Small intestine (tissue), 7 donors: Measurements from ENCODE around the gene DOCK6. TPM values are rescaled to one million over a fixed set of nuclear protein-coding genes. Genes with fewer than 3 reads are reported as not detected.

Source experiments
- DNase-seq, 2 donors: peaks; one replicate each; pipeline versions ENCODE4 v3.0.0 to v3.0.0-alpha.2; 2013
- FAIRE-seq: peaks from 2 replicates; lab custom pipeline; 2012; peaks lifted over from hg19 to GRCh38; lab: Jason Lieb, UNC
- H3K27ac ChIP-seq, 3 donors: one replicate each; pipeline ENCODE4 v1.5.1; 2013; ENCODE audit warnings: low read length in 2 of 3, mild to moderate bottlenecking in 2 of 3, control low read depth in 1 of 3, inconsistent platforms in 1 of 3, low read depth in 1 of 3, moderate library complexity in 1 of 3
- H3K27me3 ChIP-seq, 3 donors: one replicate each; pipeline ENCODE4 v1.6.1; 2013; ENCODE audit warnings: low read length in 3 of 3, inconsistent platforms in 1 of 3; ENCODE audit not compliant: control insufficient read depth in 3 of 3, insufficient read depth in 3 of 3
- H3K36me3 ChIP-seq, 3 donors: one replicate each; pipeline ENCODE4 v1.6.1; 2013; ENCODE audit warnings: low read length in 3 of 3, inconsistent platforms in 1 of 3, low read depth in 1 of 3, mild to moderate bottlenecking in 1 of 3, moderate library complexity in 1 of 3; ENCODE audit not compliant: control insufficient read depth in 3 of 3, insufficient read depth in 2 of 3
- H3K4me1 ChIP-seq, 3 donors: one replicate each; pipeline ENCODE4 v1.6.1; 2013; ENCODE audit warnings: low read length in 2 of 3, inconsistent platforms in 1 of 3, low read depth in 1 of 3, mild to moderate bottlenecking in 1 of 3, moderate library complexity in 1 of 3; ENCODE audit not compliant: control insufficient read depth in 3 of 3, insufficient read depth in 2 of 3
- H3K4me3 ChIP-seq, 3 donors: one replicate each; pipeline ENCODE4 v1.5.1; 2013; ENCODE audit warnings: low read length in 3 of 3, control low read depth in 1 of 3, inconsistent platforms in 1 of 3, low read depth in 1 of 3, mild to moderate bottlenecking in 1 of 3, moderate library complexity in 1 of 3
- H3K9me3 ChIP-seq, 2 donors: one replicate each; pipeline ENCODE4 v1.6.1; 2013; ENCODE audit warnings: low read depth in 1 of 2, low read length in 1 of 2; ENCODE audit not compliant: control insufficient read depth in 2 of 2, insufficient read depth in 1 of 2
- WGBS, 3 donors: extraction: QIAGEN DNeasy Blood & Tissue Kit; methylation state at CpG; one replicate each; pipeline ENCODE4 v1.1.7; 2013; 5-methylcytosine and 5-hydroxymethylcytosine counted together
- polyA plus RNA-seq, 4 donors: library from polyadenylated mRNA; stranded (reverse) in 3 of 4; unstranded in 1 of 4; fragments of 200-250 nt in 3 of 4; fragments of 120-200 nt in 1 of 4; gene quantifications; one replicate each; pipeline versions ENCODE4 v1.2.1 to v1.2.3, GENCODE V29; 2013
- donor health status: healthy with polysubstance abuse.
- donor health status: control.
- donor health status: control.
- donor health status: Bipolar disorder and iron deficiency.
- donor health status: healthy.

The DOCK6 gene
- polyA plus RNA-seq, 4 donors, result 44.4 to 68.0 (median 51.0) TPM

DNA sequence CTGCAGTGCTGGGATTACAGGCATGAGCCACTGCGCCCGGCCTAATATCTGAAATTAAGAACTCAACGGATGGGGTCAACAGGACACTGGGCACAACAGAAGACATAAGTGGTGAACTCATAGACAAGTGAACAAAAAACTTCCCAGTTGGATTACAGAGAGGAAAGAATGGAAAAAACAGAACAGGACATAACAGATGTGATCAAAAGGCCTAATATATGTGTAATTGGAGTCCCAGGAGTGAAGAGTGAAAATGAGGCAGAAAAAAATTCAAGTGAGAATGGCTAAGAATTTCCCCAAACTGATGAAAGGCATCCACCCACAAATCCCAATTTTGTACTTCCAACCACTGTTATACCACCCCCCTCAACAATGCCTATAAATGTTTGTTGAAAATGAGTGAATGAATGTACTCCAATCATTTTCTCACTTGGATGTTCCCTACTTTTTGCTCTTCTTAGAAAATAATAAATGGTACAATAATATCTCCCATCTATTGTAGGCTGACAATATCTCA lies 41.2 kb downstream of the DOCK6 start:
- no peak for DNase-seq
- Histone ChIP-seq H3K9me3 (peaks cover 0 to 27% of the 10 kb centered on the region in 2 donors), H3K27ac (no peak overlapping the region), H3K4me1 (no peaks in the 10 kb centered on the region), H3K36me3 (peaks cover 5 to 66% (median 19%) of the 10 kb centered on the region in 3 donors), H3K4me3 (no peak overlapping the region), H3K27me3 (no peaks in the 10 kb centered on the region)
- 97 to 99% (median 99%) methylated on average over 3 of the region's 3 CpGs for WGBS, 3 donors
- FAIRE-seq, result no peak

DNA sequence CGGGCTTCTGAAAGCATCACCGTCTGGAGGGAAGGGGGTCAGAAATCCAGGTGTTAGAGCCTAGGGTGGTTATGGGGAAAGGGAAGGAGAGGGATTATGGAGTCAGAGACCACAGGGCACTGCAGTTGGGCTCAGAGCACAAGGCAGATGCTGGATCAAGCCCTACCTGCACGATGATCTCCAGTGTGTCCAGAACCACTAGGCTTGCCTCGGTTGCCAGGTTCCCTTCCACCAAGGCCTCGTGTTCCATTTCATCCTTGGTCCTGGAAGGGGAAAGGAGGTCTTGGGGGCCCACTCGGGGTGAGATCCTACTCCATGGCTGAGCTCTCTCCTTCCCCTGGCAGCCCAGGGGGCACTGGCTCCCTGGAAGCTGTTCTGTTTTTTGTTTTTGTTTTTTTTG lies 47.9 kb downstream of the DOCK6 start:
- Histone ChIP-seq H3K4me1 (no peaks in the 10 kb centered on the region), H3K27ac (no peak overlapping the region), H3K36me3 (peaks cover 8 to 78% (median 14%) of the 10 kb centered on the region in 3 donors), H3K4me3 (no peak overlapping the region), H3K9me3 (peaks cover 0 to 8% of the 10 kb centered on the region in 2 donors), H3K27me3 (no peaks in the 10 kb centered on the region)
- 89 to 97% (median 95%) methylated on average over 5 to 6 of the region's 6 CpGs for WGBS, 3 donors
- no peak for FAIRE-seq
- no peak for DNase-seq

GRCh38 chr19:11210656-11210928 lies 51.7 kb downstream of the DOCK6 start:
- no peak overlapping the region for H3K4me3 ChIP-seq
- H3K27ac ChIP-seq, result no peak overlapping the region
- H3K27me3 ChIP-seq, result no peaks in the 10 kb centered on the region
- no peak for DNase-seq
- H3K4me1 ChIP-seq, result no peaks in the 10 kb centered on the region
- no peak for FAIRE-seq
- 90 to 95% (median 92%) methylated on average over 1 of the region's 1 CpG for WGBS, 3 donors
- H3K36me3 ChIP-seq, result peaks cover 3 to 75% (median 10%) of the 10 kb centered on the region in 3 donors
- no peaks in the 10 kb centered on the region for H3K9me3 ChIP-seq

DNA sequence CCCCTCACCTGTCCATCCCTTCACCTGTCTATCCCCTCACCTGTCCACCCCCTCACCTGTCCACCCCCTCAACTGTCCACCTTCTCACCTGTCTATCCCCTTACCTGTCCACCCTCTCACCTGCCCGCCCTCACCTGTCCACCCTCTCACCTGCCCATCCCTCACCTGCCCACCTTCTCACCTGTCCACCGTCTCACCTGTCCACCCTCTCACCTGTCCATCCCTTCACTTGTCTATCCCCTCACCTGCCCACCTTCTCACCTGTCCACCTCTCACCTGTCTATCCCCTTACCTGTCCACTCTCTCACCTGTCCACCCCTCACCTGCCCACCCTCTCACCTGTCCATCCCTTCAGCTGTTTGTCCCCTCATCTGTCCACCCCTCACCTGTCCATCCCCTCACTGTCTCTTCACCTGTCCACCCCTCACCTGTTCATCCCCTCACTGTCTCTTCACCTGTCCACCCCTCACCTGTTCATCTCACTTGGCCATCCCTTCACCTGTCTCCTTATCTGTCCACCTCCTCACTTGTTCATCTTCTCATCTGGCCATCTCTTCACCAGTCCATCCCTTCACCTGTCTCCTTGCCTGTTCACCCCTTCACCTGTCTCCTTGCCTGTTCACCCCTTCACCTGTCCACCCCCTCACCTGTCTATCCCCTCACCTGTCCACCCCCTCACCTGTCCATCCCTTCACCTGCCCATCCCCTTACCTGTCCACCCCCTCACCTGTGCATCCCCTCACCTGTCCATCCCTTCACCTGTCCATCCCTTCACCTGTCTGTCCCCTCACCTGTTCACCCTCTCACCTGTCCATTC lies 52.3 kb downstream of the DOCK6 start:
- H3K4me3 ChIP-seq, result no peak overlapping the region
- no peaks in the 10 kb centered on the region for H3K27me3 ChIP-seq
- peaks cover 3 to 71% (median 8%) of the 10 kb centered on the region in 3 donors for H3K36me3 ChIP-seq
- H3K9me3 ChIP-seq, result no peaks in the 10 kb centered on the region
- no peaks in the 10 kb centered on the region for H3K4me1 ChIP-seq
- WGBS, 3 donors, result 80 to 94% (median 83%) methylated on average over 2 of the region's 2 CpGs
- DNase-seq, result no peak
- FAIRE-seq, result no peak
- no peak overlapping the region for H3K27ac ChIP-seq

DNA sequence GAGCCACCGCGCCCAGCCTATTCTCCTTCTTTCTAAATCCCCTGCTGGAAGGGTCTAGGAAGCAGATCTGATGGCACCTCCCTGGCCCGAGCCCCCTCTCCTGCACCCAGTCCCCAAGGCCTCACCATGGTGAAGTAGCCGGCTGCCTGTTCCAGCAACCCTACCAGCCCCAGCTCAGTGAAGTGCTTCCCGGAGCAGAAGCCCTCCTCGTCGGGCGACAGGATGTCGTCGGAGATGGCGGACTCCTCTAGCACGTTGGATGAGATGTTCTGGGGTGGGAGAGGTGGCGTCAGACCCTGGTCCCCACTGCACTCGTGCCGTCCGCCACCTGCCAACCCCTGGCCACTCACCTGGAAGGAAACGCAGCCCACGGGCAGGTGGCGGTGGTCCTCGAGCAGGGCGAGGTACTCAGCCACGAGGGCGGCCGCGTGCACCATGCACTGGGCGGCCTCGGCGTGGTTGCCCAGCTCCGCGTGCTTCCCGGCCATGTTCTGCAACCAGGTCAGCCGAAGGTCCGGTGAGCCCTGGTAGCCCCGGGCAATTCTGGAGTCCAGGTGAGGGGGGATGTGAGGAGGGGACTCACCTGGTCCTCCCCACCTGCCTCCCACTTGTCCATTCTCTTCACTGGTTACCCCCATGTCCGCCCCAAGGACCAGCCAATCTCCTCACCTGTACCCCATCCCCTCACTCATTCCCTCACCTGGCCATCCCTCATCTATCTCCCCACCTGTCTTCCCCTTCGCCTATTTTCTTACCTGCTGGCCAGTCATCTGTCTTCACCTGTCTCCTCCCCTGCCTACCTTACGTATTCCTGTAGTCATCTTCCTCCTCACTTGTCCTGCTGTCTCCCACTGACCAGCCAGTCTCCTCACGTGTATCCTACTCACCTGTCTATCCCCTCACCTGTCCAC lies 53.5 kb downstream of the DOCK6 start:
- FAIRE-seq (no peak), DNase-seq (no peak)
- H3K9me3 ChIP-seq, result no peaks in the 10 kb centered on the region
- peaks cover 3 to 73% (median 4%) of the 10 kb centered on the region in 3 donors for H3K36me3 ChIP-seq
- H3K4me3 ChIP-seq, result no peak overlapping the region
- H3K4me1 ChIP-seq, result no peaks in the 10 kb centered on the region
- 89 to 91% (median 91%) methylated on average over 27 to 38 of the region's 38 CpGs for WGBS, 3 donors
- H3K27me3 ChIP-seq, result no peaks in the 10 kb centered on the region
- no peak overlapping the region for H3K27ac ChIP-seq

- DNase-seq, result no peak
- Histone ChIP-seq H3K36me3 (peaks cover 0 to 78% (median 3%) of the 10 kb centered on the region in 3 donors), H3K4me3 (no peak overlapping the region), H3K9me3 (no peaks in the 10 kb centered on the region), H3K27me3 (no peaks in the 10 kb centered on the region), H3K4me1 (peaks cover 0 to 3% (median 0%) of the 10 kb centered on the region in 3 donors), H3K27ac (no peak overlapping the region)
- FAIRE-seq, result no peak
- 81 to 89% (median 82%) methylated on average over 9 of the region's 9 CpGs for WGBS, 3 donors
Measured at GRCh38 chr19:11205939-11206570, 56.3 kb downstream of the DOCK6 start.

GRCh38 chr19:11204943-11205349 lies 57.4 kb downstream of the DOCK6 start:
- no peaks in the 10 kb centered on the region for H3K9me3 ChIP-seq
- H3K4me3 ChIP-seq, result no peak overlapping the region
- DNase-seq (no peak), FAIRE-seq (no peak)
- H3K4me1 ChIP-seq, result peaks cover 0 to 3% (median 0%) of the 10 kb centered on the region in 3 donors
- no peaks in the 10 kb centered on the region for H3K27me3 ChIP-seq
- no peak overlapping the region for H3K27ac ChIP-seq
- peaks cover 0 to 78% (median 3%) of the 10 kb centered on the region in 3 donors for H3K36me3 ChIP-seq
- 49 to 67% (median 61%) methylated on average over 5 of the region's 5 CpGs for WGBS, 3 donors

DNA sequence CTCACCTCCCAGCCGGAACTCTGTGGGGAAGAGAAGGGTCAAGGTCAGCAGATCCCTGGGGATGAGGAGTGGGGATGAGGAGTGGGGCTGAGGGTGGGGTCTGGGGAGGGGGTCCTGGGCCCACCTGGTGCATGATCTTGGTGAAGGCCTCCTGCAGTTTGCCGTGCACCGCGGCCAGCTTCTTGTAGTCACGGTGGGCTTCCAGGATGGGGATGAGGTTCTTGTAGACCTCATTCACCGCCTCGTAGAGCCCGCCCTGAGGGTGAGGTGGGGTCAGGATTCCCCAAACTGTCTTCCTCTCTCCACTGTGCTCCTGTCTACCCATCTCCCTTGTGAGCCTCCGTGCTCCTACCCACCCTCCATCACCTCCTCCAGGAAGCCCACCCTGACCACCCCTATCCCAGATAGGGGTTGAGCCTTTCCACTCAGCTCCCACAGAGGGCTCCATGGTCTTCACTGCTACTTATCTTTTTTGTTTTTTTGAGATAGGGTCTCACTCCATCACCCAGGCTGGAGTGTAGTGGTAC lies 58.2 kb downstream of the DOCK6 start:
- peaks cover 0 to 81% (median 3%) of the 10 kb centered on the region in 3 donors for H3K36me3 ChIP-seq
- H3K4me1 ChIP-seq, result peaks cover 0 to 3% (median 0%) of the 10 kb centered on the region in 3 donors
- H3K27ac ChIP-seq, result peak overlapping the region in 2 of 3 donors; percentile 21 to 38
- no peaks in the 10 kb centered on the region for H3K27me3 ChIP-seq
- FAIRE-seq, result no peak
- H3K4me3 ChIP-seq, result no peak overlapping the region
- H3K9me3 ChIP-seq, result no peaks in the 10 kb centered on the region
- no peak for DNase-seq
- 78 to 90% (median 81%) methylated on average over 8 to 9 of the region's 9 CpGs for WGBS, 3 donors
